Neural cell (in vitro differentiated cells): Measurements from ENCODE around the gene AARS2. TPM values are rescaled to one million over a fixed set of nuclear protein-coding genes. Genes with fewer than 3 reads are reported as not detected.

Experiments
- H2AFZ ChIP-seq: fragments of 200-600, 300-800 bp; sonication (generic), shearing (Covaris generic); 2 replicates; pipeline ENCODE4 v1.6.0; 2014; ENCODE audit warnings: low read depth, mild to moderate bottlenecking, antibody characterized with exemption, low read length, moderate library complexity
- H3F3A ChIP-seq: fragments of 200-600 bp; shearing (Covaris generic); 2 replicates; pipeline ENCODE4 v1.6.1; 2016; ENCODE audit warnings: mild to moderate bottlenecking, moderate library complexity, mixed read lengths, antibody characterized with exemption, low read length; ENCODE audit not compliant: insufficient read depth, poor library complexity, severe bottlenecking
- H3K27ac ChIP-seq: fragments of 200-600, 300-800 bp; sonication (generic), shearing (Covaris generic); 2 replicates; pipeline ENCODE4 v1.5.1; 2014; ENCODE audit warnings: mild to moderate bottlenecking, low read length, moderate library complexity
- H3K27me3 ChIP-seq: fragments of 300-800, 200-600 bp; sonication (generic), shearing (Covaris generic); 2 replicates; pipeline ENCODE4 v1.6.0; 2014; ENCODE audit warnings: mild to moderate bottlenecking, low read depth, low read length, moderate library complexity; ENCODE audit not compliant: insufficient read depth
- H3K36me3 ChIP-seq: fragments of 300-800, 200-600 bp; sonication (generic), shearing (Covaris generic); 2 replicates; pipeline ENCODE4 v1.5.1; 2014; ENCODE audit warnings: mild to moderate bottlenecking, antibody characterized with exemption, low read length, moderate library complexity; ENCODE audit not compliant: insufficient read depth
- H3K4me2 ChIP-seq: fragments of 300-800, 200-600 bp; sonication (generic), shearing (Covaris generic); 2 replicates; pipeline ENCODE4 v1.6.0; 2014; ENCODE audit warnings: mild to moderate bottlenecking, low read length
- H3K4me3 ChIP-seq: fragments of 300-800, 200-600 bp; sonication (generic), shearing (Covaris generic); 2 replicates; pipeline ENCODE4 v1.5.1; 2014; ENCODE audit warnings: mild to moderate bottlenecking, low read length, moderate library complexity
- H3K79me2 ChIP-seq: fragments of 200-600 bp; shearing (Covaris generic); replicated peaks from 2 replicates; pipeline ENCODE4 v1.6.0; 2014; ENCODE audit warnings: mild to moderate bottlenecking, low read length, moderate library complexity; ENCODE audit not compliant: insufficient read depth
- H3K9ac ChIP-seq: fragments of 300-800, 200-600 bp; sonication (generic), shearing (Covaris generic); 2 replicates; pipeline ENCODE4 v1.6.1; 2016; ENCODE audit warnings: mild to moderate bottlenecking, low read length, mixed read lengths
- H3K9me2 ChIP-seq: fragments of 200-600 bp; shearing (Covaris generic); 2 replicates; pipeline ENCODE4 v1.6.1; 2016; ENCODE audit warnings: mild to moderate bottlenecking, low read length, mixed read lengths; ENCODE audit not compliant: insufficient read depth
- H3K9me3 ChIP-seq: fragments of 200-600, 300-800 bp; sonication (generic), shearing (Covaris generic); 2 replicates; pipeline ENCODE4 v1.6.1; 2016; ENCODE audit warnings: mild to moderate bottlenecking, mixed run types, low read length, moderate library complexity, mixed read lengths
- H4K20me1 ChIP-seq: fragments of 200-600 bp; shearing (Covaris generic); 2 replicates; pipeline ENCODE4 v1.6.1; 2016; ENCODE audit warnings: mild to moderate bottlenecking, mixed run types; ENCODE audit not compliant: insufficient read depth
- CTCF ChIP-seq: fragments of 450-650 bp; IDR thresholded peaks from 2 replicates; pipeline ENCODE4 v1.5.1; 2014; ENCODE audit warnings: antibody characterized with exemption, mild to moderate bottlenecking, moderate library complexity; ENCODE audit not compliant: poor library complexity, severe bottlenecking
- EP300 ChIP-seq: fragments of 450-650 bp; conservative IDR thresholded peaks from 2 replicates; pipeline ENCODE4 v1.6.1; 2014; ENCODE audit warnings: antibody characterized with exemption, mild to moderate bottlenecking, moderate library complexity; ENCODE audit not compliant: poor library complexity, severe bottlenecking
- EZH2 ChIP-seq: fragments of 200-600, 300-800 bp; shearing (Covaris generic), sonication (generic); IDR thresholded peaks from 2 replicates; pipeline ENCODE4 v1.6.1; 2014; ENCODE audit warnings: antibody characterized with exemption, low read length, borderline replicate concordance, mild to moderate bottlenecking; ENCODE audit not compliant: insufficient read depth, poor library complexity, severe bottlenecking
- MXI1 ChIP-seq: fragments of 450-650 bp; conservative IDR thresholded peaks from 2 replicates; pipeline ENCODE4 v1.6.1; 2014; ENCODE audit warnings: antibody characterized with exemption, mild to moderate bottlenecking; ENCODE audit not compliant: poor library complexity, severe bottlenecking
- POLR2AphosphoS5 ChIP-seq: IDR thresholded peaks from 2 replicates; pipeline ENCODE4 v1.6.1; 2012
- RAD21 ChIP-seq: fragments of 450-650 bp; conservative IDR thresholded peaks from 2 replicates; pipeline ENCODE4 v1.6.1; 2014; ENCODE audit warnings: antibody characterized with exemption, mild to moderate bottlenecking, moderate library complexity
- REST ChIP-seq: IDR thresholded peaks from 2 replicates; pipeline ENCODE4 v1.6.1; 2012; ENCODE audit warnings: borderline replicate concordance
- SMC3 ChIP-seq: fragments of 450-650 bp; conservative IDR thresholded peaks from 2 replicates; pipeline ENCODE4 v1.6.1; 2014; ENCODE audit warnings: antibody characterized with exemption, mild to moderate bottlenecking, moderate library complexity; ENCODE audit not compliant: poor library complexity
- TAF1 ChIP-seq: IDR thresholded peaks from 2 replicates; pipeline ENCODE4 v1.6.1; 2012; ENCODE audit warnings: low read depth
- polyA plus RNA-seq: library from polyadenylated mRNA; depleted of rRNA; stranded (reverse); fragments of >200 nt; gene quantifications from 2 replicates; pipeline ENCODE4 v1.2.3, GENCODE V29; 2014

The AARS2 gene
- polyA plus RNA-seq, 1 donor from 2014 or later: 12.6 TPM

DNA sequence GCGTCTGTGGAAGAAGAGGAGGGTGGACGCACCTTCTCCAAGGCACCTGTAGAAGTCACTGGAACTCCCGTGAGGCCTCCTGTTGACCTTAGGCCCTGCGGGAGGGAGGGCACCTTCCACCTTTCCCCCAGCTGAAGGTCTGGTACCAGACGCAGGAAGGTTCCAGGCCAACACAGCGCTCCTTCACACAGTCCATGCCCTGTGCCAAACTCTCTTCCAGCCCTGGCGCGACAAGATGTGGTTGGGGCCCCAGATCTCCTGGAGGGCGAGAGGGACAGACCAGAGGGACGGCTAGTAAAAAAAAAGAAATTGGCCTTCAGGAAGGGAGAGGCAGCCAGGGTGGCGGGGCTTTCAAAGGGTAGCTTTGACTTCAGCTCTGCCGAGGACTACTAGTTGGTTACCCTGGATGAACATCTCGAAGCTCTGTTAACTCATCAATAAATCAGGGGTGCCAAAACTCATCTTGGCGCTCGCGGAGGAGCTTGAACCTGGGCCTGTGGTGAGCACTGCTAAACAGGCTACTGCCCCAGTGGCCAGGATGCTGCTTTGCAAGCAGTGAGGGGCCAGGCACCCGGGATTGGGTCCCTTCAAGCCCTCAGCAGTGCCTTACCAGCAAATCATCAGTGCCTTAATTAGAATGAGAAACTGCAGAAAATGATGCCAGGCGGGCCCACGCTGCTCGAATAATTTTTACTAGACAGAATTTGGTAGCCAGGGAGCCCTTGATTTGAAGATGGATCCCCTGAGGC lies 14.9 kb downstream of the AARS2 start:
- Histone ChIP-seq H2AFZ (peak overlapping the region; percentile 69), H3K9me3 (no peaks in the 10 kb centered on the region), H3K36me3 (no peaks in the 10 kb centered on the region), H3K4me3 (peak overlapping the region; percentile 95), H3K27me3 (no peaks in the 10 kb centered on the region), H3K79me2 (no peaks in the 10 kb centered on the region), H3K9me2 (no peaks in the 10 kb centered on the region), H3K27ac (no peak overlapping the region), H3K4me2 (peak overlapping the region; percentile 51), H3K9ac (peak overlapping the region; percentile 71), H4K20me1 (no peaks in the 10 kb centered on the region), H3F3A (no peaks in the 10 kb centered on the region)
- TF ChIP-seq EZH2 (no peak), POLR2AphosphoS5 (no peak), REST (no peak), TAF1 (no peak), MXI1 (no peak), CTCF (no peak), EP300 (no peak), SMC3 (no peak), RAD21 (no peak)

DNA sequence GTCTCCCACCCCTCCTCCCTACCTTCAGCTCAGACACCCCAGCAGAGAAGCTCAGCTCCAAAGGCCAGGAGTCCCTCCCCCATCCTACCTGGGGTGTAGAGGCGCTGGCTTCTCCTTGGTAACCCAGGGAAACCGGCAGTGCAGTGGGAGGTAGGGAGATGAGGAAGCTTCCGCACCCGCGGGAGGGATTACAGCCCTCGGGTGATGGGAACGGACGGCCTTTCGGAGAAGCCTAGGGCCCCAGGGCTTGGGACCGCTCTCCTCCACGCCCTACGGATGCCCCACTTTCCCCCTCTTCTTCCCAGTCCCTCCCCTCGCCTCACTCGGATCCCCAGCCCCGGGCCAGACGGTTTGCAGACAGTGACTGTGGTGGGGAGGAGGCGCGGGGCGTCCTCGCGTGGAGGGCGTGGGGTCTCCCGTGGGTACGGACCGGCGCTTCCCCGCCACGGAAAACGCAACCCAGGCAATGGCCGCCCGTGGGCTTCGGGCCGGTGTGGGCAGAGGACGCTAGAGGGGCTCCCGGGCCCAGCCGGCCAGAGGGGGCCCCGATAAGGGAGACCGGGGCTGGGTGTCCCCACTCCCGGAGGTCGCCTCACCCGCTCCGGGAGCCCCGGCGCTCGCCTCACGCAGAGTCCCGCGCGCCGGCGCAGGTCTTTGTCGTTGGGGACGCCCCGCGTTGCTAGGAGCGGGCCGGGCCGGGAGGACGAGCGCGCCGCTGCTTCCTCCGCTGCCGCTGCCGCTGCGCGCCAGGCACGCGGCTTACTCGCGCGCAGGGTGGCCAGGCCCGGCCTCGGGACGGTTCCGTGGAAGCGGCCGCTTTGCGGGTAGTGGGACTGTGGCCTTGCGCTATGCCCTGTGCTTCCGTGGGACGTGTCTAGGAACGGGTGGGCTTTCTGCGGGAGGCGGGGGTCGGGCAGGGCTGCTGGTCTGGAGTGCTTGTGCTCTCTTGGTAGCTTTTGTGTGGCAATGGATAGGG lies 15.8 kb downstream of the AARS2 start:
- no peaks in the 10 kb centered on the region for H3K9me3 ChIP-seq
- no peaks in the 10 kb centered on the region for H3K79me2 ChIP-seq
- H3K9ac ChIP-seq: peak overlapping the region; percentile 71
- no peaks in the 10 kb centered on the region for H3K9me2 ChIP-seq
- peak overlapping the region; percentile 31 for H3K27ac ChIP-seq
- H3K4me2 ChIP-seq: peak overlapping the region; percentile 62
- no peaks in the 10 kb centered on the region for H3K27me3 ChIP-seq
- no peaks in the 10 kb centered on the region for H3K36me3 ChIP-seq
- H3K4me3 ChIP-seq: peak overlapping the region; percentile 95
- H4K20me1 ChIP-seq: no peaks in the 10 kb centered on the region
- peak overlapping the region; percentile 76 for H2AFZ ChIP-seq
- peak; percentile 50 for TF ChIP-seq SMC3
- TF ChIP-seq POLR2AphosphoS5: peak; percentile 47
- TF ChIP-seq REST: peak; percentile 25
- TF ChIP-seq EZH2: no peak
- TF ChIP-seq CTCF: no peak
- TF ChIP-seq TAF1: peak; percentile 35
- peak; percentile 96 for TF ChIP-seq MXI1
- peak; percentile 17 for TF ChIP-seq EP300
- peak; percentile 40 for TF ChIP-seq RAD21
- no peaks in the 10 kb centered on the region for H3F3A ChIP-seq
